Natural killer cell (primary cell): ENCODE data around the gene PROK1. TPM values are rescaled to one million over a fixed set of nuclear protein-coding genes. Genes with fewer than 3 reads are reported as not detected.
A peak's percentile ranks its signal among the peaks of the same experiment; 100 is the strongest.

Experiments used
- ATAC-seq, 3 donors: fragments of 150-1000 bp in 2 of 3; fragments of 200-7000 bp in 1 of 3; cut with Tn5 transposase; 1 replicate in 1 of 3; 2 replicates in 2 of 3; pipeline ENCODE4 v1.10.0; 2021; ENCODE audit warnings: mild to moderate bottlenecking in 2 of 3, moderate library complexity in 2 of 3
- DNase-seq, 2 donors: peaks; one replicate each; pipeline versions ENCODE4 v3.0.0 to v3.0.0-alpha.2; 2013 to 2021; ENCODE audit warnings: mixed read lengths in 1 of 2
- H3K27ac ChIP-seq: one replicate; pipeline ENCODE4 v1.5.1; 2013; ENCODE audit warnings: mild to moderate bottlenecking, low read length
- H3K27me3 ChIP-seq: one replicate; pipeline ENCODE4 v1.6.1; 2013; ENCODE audit warnings: low read length; ENCODE audit not compliant: control insufficient read depth, insufficient read depth
- H3K36me3 ChIP-seq: one replicate; pipeline ENCODE4 v1.6.1; 2013; ENCODE audit warnings: low read length; ENCODE audit not compliant: control insufficient read depth, insufficient read depth
- H3K4me1 ChIP-seq: one replicate; pipeline ENCODE4 v1.6.1; 2013; ENCODE audit warnings: low read length; ENCODE audit not compliant: control insufficient read depth, insufficient read depth
- H3K4me3 ChIP-seq: one replicate; pipeline ENCODE4 v1.5.1; 2013; ENCODE audit warnings: low read length
- H3K9me3 ChIP-seq: one replicate; pipeline ENCODE4 v1.6.1; 2013; ENCODE audit warnings: low read length; ENCODE audit not compliant: control insufficient read depth, insufficient read depth
- H3K27ac Mint-ChIP-seq, 2 donors: one replicate each; pipeline ENCODE4 v1.8.0; 2022; ENCODE audit warnings: mild to moderate bottlenecking in 2 of 2, mixed read lengths in 2 of 2, moderate library complexity in 1 of 2
- H3K27me3 Mint-ChIP-seq, 2 donors: one replicate each; pipeline ENCODE4 v1.8.0; 2022; ENCODE audit warnings: low read depth in 2 of 2, mixed read lengths in 2 of 2
- H3K36me3 Mint-ChIP-seq: one replicate; pipeline ENCODE4 v1.8.0; 2022; ENCODE audit warnings: mixed read lengths
- H3K4me1 Mint-ChIP-seq, 2 donors: one replicate each; pipeline ENCODE4 v1.8.0; 2022; ENCODE audit warnings: mixed read lengths in 2 of 2
- H3K4me3 Mint-ChIP-seq: one replicate; pipeline ENCODE4 v1.8.0; 2022; ENCODE audit warnings: mild to moderate bottlenecking, moderate library complexity, mixed read lengths
- H3K9me3 Mint-ChIP-seq, 2 donors: one replicate each; pipeline ENCODE4 v1.8.0; 2022; ENCODE audit warnings: mixed read lengths in 2 of 2
- WGBS: methylation state at CpG from one replicate; pipeline ENCODE4 v1.1.7; 2013; ENCODE audit warnings: missing lambda C conversion rate; ENCODE audit not compliant: insufficient coverage; 5-methylcytosine and 5-hydroxymethylcytosine counted together
- intact Hi-C: fragments of 100-400 bp; cut with micrococcal nuclease; formaldehyde crosslinking; loops from one replicate; pipeline ENCODE4 v1.14.2; 2022
- total RNA-seq, 4 donors: library from RNA; stranded (reverse); fragments of 120-200 nt in 1 of 4; gene quantifications; one replicate each; pipeline versions ENCODE4 v1.2.3 to v1.2.4, GENCODE V29; 2013 to 2022
- TF ChIP-seq, protein P1 (sequence below): fragments of 200-600 bp; IDR thresholded peaks from one replicate; pipeline ENCODE4 v1.8.0; 2022; ENCODE audit warnings: antibody characterized with exemption

Gene PROK1
- total RNA-seq, 3 donors from 2014 or later (not counting 1 experiment from before 2014, with no cell fraction given) = not detected

DNA sequence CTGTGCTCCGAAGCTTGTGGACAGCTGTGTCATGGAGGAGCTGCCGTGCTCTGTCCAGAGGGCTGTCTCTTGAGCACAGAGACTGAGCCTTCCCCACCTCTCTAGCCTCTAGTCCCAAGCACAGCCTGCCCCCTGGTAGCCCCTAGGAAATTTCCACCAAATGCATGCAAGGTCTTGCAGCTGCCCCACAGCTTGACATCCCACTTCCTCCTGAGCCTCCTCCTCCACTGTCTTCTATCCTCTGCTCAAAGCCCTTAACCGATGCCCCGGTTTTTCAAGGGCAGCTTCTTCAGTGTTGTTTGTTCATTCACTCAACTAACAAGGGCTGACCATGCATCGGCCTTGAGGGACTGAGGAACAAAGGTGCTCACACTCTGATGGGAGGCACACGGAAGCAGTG, 20.6 kb upstream of the PROK1 start:
- H3K27me3 Mint-ChIP-seq = peaks cover 17 to 18% of the 10 kb centered on the region in 2 donors
- Histone ChIP-seq H3K4me1 (no peaks in the 10 kb centered on the region), H3K27me3 (no peaks in the 10 kb centered on the region), H3K27ac (no peak overlapping the region), H3K9me3 (no peaks in the 10 kb centered on the region), H3K4me3 (no peak overlapping the region), H3K36me3 (no peaks in the 10 kb centered on the region)
- DNase-seq = no peak
- no peak for ATAC-seq
- H3K4me1 Mint-ChIP-seq = peaks cover 0 to 3% of the 10 kb centered on the region in 2 donors
- 84% methylated on average over 6 of the region's 6 CpGs for WGBS
- no peak overlapping the region for H3K4me3 Mint-ChIP-seq
- no peaks in the 10 kb centered on the region for H3K9me3 Mint-ChIP-seq
- no peaks in the 10 kb centered on the region for H3K36me3 Mint-ChIP-seq
- no peak overlapping the region for H3K27ac Mint-ChIP-seq
- intact Hi-C loops = no loop called here
- TF ChIP-seq, protein P1, sequence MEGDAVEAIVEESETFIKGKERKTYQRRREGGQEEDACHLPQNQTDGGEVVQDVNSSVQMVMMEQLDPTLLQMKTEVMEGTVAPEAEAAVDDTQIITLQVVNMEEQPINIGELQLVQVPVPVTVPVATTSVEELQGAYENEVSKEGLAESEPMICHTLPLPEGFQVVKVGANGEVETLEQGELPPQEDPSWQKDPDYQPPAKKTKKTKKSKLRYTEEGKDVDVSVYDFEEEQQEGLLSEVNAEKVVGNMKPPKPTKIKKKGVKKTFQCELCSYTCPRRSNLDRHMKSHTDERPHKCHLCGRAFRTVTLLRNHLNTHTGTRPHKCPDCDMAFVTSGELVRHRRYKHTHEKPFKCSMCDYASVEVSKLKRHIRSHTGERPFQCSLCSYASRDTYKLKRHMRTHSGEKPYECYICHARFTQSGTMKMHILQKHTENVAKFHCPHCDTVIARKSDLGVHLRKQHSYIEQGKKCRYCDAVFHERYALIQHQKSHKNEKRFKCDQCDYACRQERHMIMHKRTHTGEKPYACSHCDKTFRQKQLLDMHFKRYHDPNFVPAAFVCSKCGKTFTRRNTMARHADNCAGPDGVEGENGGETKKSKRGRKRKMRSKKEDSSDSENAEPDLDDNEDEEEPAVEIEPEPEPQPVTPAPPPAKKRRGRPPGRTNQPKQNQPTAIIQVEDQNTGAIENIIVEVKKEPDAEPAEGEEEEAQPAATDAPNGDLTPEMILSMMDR = no peak

DNA sequence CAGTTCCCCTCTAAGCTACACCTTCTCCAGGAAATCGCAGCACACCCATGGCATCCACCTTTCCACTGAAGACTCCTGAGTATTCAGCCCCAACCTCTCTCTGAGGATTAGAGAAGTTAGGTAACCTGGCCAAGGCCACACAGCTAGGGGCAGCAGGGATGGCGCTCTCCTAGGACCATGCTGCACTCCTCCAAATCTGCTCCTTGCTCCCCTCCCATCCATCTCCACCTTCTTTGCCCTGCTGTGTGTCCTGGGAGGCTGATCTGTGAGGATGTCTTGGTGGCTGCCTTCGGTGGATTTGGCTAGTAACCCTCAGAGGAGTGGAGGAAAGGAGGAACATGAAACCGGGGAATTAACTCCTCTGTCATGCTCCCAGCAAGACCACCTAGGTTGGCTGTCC, 20.0 kb upstream of the PROK1 start:
- no peak overlapping the region for H3K27ac ChIP-seq

DNA sequence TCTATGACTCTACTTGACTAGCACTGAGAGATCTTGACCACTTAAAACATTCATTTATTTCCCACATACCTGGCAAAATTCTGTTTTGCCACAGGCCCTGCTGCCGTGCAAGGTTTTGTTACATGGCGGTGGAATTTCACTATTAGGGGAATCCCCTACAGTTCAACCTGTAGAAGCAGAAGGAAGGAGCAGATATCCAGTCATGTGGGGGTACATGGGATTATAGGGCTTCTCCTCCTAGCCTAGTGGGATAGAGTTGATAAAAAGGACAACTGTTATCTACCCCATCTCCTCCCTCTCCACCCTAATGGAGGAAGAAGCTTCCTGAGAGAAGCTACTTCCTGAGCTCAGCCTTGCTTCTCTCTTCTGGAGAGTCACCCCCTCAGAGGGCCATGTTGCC, 17.7 kb upstream of the PROK1 start:
- Mint-ChIP-seq H3K36me3 (no peaks in the 10 kb centered on the region), H3K27me3 (peaks cover 13 to 14% of the 10 kb centered on the region in 2 donors), H3K27ac (no peak overlapping the region), H3K4me3 (no peak overlapping the region), H3K9me3 (no peaks in the 10 kb centered on the region), H3K4me1 (peaks cover 0 to 3% of the 10 kb centered on the region in 2 donors)
- Histone ChIP-seq H3K9me3 (no peaks in the 10 kb centered on the region), H3K4me3 (no peak overlapping the region), H3K36me3 (no peaks in the 10 kb centered on the region), H3K27ac (no peak overlapping the region), H3K27me3 (no peaks in the 10 kb centered on the region), H3K4me1 (no peaks in the 10 kb centered on the region)
- ATAC-seq (no peak), DNase-seq (no peak)
- TF ChIP-seq, protein P1 = no peak
- intact Hi-C loops = no loop called here
- no CpG with 5 or more reads among the region's 2 CpGs for whole genome bisulfite sequencing

More for the DNA sequence above, 20.0 kb upstream of the PROK1 start:
- intact Hi-C loops = no loop called here
- ATAC-seq (no peak), DNase-seq (no peak)
- Mint-ChIP-seq H3K27me3 (peaks cover 13 to 17% of the 10 kb centered on the region in 2 donors), H3K36me3 (no peaks in the 10 kb centered on the region), H3K4me3 (no peak overlapping the region), H3K9me3 (no peaks in the 10 kb centered on the region), H3K27ac (no peak overlapping the region), H3K4me1 (peaks cover 0 to 3% of the 10 kb centered on the region in 2 donors)
- Histone ChIP-seq H3K27me3 (no peaks in the 10 kb centered on the region), H3K36me3 (no peaks in the 10 kb centered on the region), H3K9me3 (no peaks in the 10 kb centered on the region), H3K4me3 (no peak overlapping the region), H3K4me1 (no peaks in the 10 kb centered on the region)
- WGBS = 78% methylated on average over 2 of the region's 4 CpGs
- TF ChIP-seq, protein P1 = no peak

DNA sequence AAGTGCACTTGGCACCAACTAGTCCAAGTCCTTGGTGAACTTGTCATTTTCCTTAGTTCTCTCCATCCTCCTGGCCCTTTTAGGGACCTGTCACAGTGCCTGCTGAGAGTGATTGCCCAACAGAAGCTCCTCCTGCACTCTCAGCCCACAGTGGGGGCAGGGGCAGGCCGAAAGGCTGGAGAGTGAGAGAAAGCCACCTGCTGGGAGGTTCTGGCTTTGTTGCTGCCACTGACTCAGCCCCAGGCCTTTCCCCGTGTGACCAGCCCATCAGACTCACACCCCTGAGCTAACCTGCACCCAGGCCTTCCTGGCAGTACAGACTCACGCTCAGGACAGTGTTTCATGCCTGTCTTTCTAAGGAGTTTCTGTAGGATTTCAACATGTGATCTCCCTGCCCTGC, 17.1 kb upstream of the PROK1 start:
- no peak for DNase-seq
- H3K27me3 Mint-ChIP-seq = peaks cover 13 to 14% of the 10 kb centered on the region in 2 donors
- H3K27ac ChIP-seq = no peak overlapping the region
- TF ChIP-seq, protein P1 = no peak
- no peak overlapping the region for H3K4me3 ChIP-seq
- no peak overlapping the region for H3K27ac Mint-ChIP-seq
- no peaks in the 10 kb centered on the region for H3K9me3 Mint-ChIP-seq
- 51% methylated on average over 3 of the region's 3 CpGs for WGBS
- ATAC-seq = peak in 1 of 3 donors; percentile 29
- H3K36me3 Mint-ChIP-seq = no peaks in the 10 kb centered on the region
- no peak overlapping the region for H3K4me3 Mint-ChIP-seq
- peaks cover 0 to 3% of the 10 kb centered on the region in 2 donors for H3K4me1 Mint-ChIP-seq
- H3K4me1 ChIP-seq = no peaks in the 10 kb centered on the region
- H3K36me3 ChIP-seq = no peaks in the 10 kb centered on the region
- intact Hi-C loops = no loop called here
- H3K9me3 ChIP-seq = no peaks in the 10 kb centered on the region
- no peaks in the 10 kb centered on the region for H3K27me3 ChIP-seq
